NCI-H446 (cell line): ENCODE data around the gene EPAS1.

Experiments used
- DNase-seq, 2 experiments: peaks; one replicate each; lab custom pipeline; 2025; lab: John Stamatoyannopoulos, UW

Gene EPAS1

DNA sequence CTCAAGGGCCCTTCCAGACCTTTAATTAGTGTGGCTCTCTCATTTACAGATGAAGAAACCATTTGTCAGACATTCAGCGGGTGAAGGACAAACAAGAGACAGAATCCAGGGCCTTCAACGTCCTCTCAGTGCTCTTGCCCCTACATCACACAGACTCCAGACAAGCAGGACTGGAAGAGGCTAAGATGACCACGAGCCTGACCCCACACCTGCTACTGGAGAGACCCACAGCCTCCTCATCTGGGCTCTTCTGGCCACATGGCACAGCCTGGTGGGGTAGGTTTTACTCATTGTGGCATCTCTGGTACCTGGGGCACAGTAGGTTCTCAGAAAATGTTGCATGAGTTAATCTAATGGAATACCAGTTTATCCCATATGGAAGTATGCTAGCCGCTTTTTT is 112.5 kb downstream of the EPAS1 start:
- no peak for DNase-seq

GRCh38 chr2:46410273-46411244 is 113.4 kb downstream of the EPAS1 start:
- no peak for DNase-seq

- no peak for DNase-seq
Observed at GRCh38 chr2:46411245-46411641, 114.0 kb downstream of the EPAS1 start.

DNA sequence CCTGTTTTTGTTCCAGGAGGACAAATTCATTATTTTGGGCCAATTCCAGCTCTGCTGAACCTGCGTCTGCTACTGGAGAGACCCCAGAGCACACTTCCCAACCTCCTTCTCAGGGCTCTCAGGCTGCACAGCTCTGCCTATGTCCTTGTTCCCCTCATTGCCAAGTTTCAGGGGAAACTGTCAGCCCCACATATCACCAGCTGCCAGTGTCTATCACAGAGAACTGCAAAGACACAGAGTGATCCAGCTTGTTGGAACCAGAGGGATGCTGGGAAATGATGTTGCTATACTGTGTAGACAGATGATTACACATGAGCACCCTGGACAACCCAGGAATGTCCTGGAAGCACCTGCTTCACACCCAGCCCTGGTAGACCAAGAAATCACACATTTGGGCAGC is 114.8 kb downstream of the EPAS1 start:
- DNase-seq: no peak

DNA sequence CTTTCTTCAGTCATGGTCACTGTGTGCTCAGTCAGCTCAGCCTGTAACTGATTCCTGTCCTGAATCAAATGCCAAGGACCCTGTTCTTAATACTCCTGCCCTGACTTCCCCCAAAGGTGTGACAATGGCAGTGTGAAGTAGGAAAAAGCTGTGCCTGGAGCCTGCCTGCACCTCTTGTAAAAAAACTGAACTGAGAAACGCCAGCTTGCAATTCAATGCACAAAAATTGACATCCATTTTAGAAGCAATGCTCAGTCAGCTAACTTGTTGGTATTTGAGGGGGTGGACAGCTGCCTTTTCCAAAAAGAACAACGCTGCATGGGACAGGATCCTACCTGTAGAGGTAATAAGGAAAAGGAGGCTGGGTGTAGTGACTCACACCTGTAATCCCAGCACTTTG is 115.9 kb downstream of the EPAS1 start:
- no peak for DNase-seq

DNA sequence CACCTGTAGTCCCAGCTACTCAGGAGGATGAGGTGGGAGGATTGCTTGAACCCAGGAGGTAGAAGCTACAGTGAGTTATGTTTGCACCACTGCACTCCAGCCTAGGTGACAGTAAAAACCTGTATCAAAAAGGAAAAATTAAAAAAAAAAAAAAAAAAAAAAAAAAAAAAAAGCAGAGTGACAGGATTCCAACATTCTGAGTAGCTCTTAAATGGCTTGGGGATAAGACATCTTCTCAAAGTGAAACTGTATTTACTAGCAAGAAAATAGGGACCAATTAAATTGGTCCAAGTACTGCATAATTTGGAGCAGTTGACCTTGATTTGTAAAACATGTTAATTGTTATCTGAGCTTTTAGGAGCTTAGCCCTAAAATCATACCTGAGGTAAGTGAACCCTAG is 116.4 kb downstream of the EPAS1 start:
- no peak for DNase-seq

DNA sequence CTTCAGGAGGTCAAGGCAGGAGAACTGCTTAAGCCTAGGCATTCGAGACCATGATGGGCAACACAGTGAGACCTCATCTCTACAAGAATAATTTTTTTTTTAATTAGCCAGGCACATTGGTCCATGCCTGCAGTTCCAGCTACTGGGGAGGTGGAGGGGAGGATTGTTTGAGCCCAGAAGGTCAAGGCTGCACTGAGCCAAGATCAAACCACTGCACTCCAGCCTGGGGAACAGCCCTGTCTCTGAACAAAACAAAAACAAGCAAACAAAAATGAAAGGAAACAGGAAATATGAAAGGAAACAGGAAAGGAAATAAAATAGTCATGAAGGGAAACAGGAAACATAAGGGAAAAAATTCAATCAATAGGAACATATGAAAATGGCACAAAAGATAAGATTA is 117.5 kb downstream of the EPAS1 start:
- DNase-seq: no peak

DNA sequence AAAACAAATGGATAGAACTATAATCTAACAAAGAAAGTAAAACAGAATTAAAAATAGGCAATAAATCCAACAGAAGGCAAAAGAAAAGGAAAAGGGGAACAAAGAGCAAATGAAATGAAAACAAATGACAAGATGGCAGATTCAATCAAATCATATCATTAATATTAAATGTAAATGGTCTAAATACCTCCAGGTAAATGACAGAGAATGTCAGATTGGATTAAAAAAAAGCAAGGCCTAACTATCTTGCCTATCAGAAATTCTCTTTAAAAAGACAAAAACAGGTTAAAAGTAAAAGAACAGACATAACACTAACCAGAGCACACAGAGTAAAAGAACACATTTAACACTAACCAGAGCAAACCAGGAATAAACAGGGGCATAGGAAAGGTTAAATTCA is 119.1 kb downstream of the EPAS1 start:
- no peak for DNase-seq

- DNase-seq: no peak
Observed at GRCh38 chr2:46416739-46417403, 119.7 kb downstream of the EPAS1 start.

GRCh38 chr2:46420945-46421344 is 123.7 kb downstream of the EPAS1 start:
- no peak for DNase-seq

GRCh38 chr2:46421361-46421760 is 124.2 kb downstream of the EPAS1 start:
- no peak for DNase-seq

- DNase-seq: no peak
Observed at GRCh38 chr2:46422717-46423394, 125.6 kb downstream of the EPAS1 start.

- no peak for DNase-seq
Observed at GRCh38 chr2:46424937-46425336, 127.7 kb downstream of the EPAS1 start.

DNA sequence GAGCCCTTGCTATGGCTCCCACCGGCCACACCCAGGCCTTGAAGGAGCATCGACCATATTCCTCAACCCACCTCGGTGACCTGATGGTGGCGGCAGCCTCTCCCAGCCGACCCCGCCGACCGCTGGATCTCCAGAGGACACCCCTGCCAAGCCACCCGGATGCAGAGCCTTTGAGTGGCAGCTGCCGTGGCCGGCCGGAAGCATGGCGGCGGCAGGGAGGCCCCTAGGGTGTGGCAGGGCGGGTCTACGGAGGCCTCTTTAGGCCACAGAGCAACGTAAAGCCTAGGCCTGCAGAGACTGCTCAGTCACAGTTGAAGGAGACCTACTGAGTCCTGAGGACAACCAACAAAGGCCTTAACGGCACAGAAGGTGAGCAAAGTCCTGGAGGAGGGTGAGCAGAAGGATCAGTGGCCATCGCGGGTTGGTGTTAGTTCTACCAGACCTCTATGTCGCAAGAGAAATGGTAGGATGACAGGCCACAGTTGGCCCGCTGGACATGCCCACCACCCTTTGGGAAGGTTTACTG is 131.8 kb downstream of the EPAS1 start:
- no peak for DNase-seq

- DNase-seq: no peak
Observed at GRCh38 chr2:46430413-46430812, 133.2 kb downstream of the EPAS1 start.

- no peak for DNase-seq
Observed at GRCh38 chr2:46430992-46431391, 133.8 kb downstream of the EPAS1 start.

- no peak for DNase-seq
Observed at GRCh38 chr2:46431481-46432235, 134.5 kb downstream of the EPAS1 start.

GRCh38 chr2:46434851-46435273 is 137.7 kb downstream of the EPAS1 start:
- DNase-seq: no peak

DNA sequence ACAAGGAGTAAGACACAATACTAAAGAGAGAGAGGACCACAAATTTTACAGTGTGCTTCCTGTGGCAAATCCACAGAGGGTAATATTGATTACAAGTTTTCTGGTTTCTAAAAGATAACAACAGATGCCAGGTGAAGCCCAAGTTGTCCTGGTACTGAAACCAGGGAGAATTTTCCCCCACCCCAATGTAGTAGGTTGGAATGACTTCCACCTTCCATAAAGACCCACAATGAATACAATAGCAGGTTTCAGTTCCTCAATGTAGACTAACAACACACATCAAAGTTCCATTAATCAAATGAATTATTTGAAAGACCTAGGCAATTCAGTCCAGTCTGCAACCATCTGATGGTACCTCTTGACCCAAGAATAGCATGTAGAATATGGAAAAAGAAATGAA is 138.1 kb downstream of the EPAS1 start:
- DNase-seq: no peak

- DNase-seq: peak in 1 of 2 experiments; percentile 27
Observed at GRCh38 chr2:46435796-46436360, 138.7 kb downstream of the EPAS1 start.
